ENCODE data around the gene ASTN1.
A peak's percentile ranks its signal among the peaks of the same experiment; 100 is the strongest.

ASTN1 gene

GRCh38 chr1:176950736-176951324 lies 213.7 kb downstream of the ASTN1 start:
- no peak for TF ChIP-seq CTCF (IDR thresholded peaks at IDR 0.05; ENCODE audit: low read depth, low read length)
- no peak for DNase-seq (ENCODE audit: extremely low read depth, low read depth)

GRCh38 chr1:176949033-176949662 lies 215.4 kb downstream of the ASTN1 start:
- peak; percentile 37 for TF ChIP-seq CTCF (IDR thresholded peaks at IDR 0.05; ENCODE audit: low read depth, low read length)
- DNase-seq (ENCODE audit: extremely low read depth, low read depth), result no peak

GRCh38 chr1:176944606-176945005 lies 219.9 kb downstream of the ASTN1 start:
- TF ChIP-seq CTCF (IDR thresholded peaks at IDR 0.05; ENCODE audit: low read depth, low read length), result no peak
- no peak for DNase-seq (ENCODE audit: extremely low read depth, low read depth)

- TF ChIP-seq CTCF (IDR thresholded peaks at IDR 0.05; ENCODE audit: low read depth, low read length), result no peak
These were observed 220.7 kb downstream of the ASTN1 start for GRCh38 chr1:176943783-176944182.

GRCh38 chr1:176942346-176942745 lies 222.2 kb downstream of the ASTN1 start:
- TF ChIP-seq CTCF (IDR thresholded peaks at IDR 0.05; ENCODE audit: low read depth, low read length), result no peak
- DNase-seq (ENCODE audit: extremely low read depth, low read depth), result no peak

More at GRCh38 chr1:176943783-176944182, 220.7 kb downstream of the ASTN1 start:
- DNase-seq (ENCODE audit: extremely low read depth, low read depth), result no peak

GRCh38 chr1:176939993-176940392 lies 224.5 kb downstream of the ASTN1 start:
- no peak for TF ChIP-seq CTCF (IDR thresholded peaks at IDR 0.05; ENCODE audit: low read depth, low read length)

GRCh38 chr1:176938375-176938774 lies 226.1 kb downstream of the ASTN1 start:
- no peak for TF ChIP-seq CTCF (IDR thresholded peaks at IDR 0.05; ENCODE audit: low read depth, low read length)
- DNase-seq (ENCODE audit: extremely low read depth, low read depth), result no peak

More at GRCh38 chr1:176939993-176940392, 224.5 kb downstream of the ASTN1 start:
- no peak for DNase-seq (ENCODE audit: extremely low read depth, low read depth)

Measured in AG09319 (cell line).